SHP77 (cell line): Measurements from ENCODE around the gene WFDC1.

Experiments used
- DNase-seq, 2 experiments: peaks; one replicate each; lab custom pipeline; 2025; lab: John Stamatoyannopoulos, UW

The WFDC1 gene

DNA sequence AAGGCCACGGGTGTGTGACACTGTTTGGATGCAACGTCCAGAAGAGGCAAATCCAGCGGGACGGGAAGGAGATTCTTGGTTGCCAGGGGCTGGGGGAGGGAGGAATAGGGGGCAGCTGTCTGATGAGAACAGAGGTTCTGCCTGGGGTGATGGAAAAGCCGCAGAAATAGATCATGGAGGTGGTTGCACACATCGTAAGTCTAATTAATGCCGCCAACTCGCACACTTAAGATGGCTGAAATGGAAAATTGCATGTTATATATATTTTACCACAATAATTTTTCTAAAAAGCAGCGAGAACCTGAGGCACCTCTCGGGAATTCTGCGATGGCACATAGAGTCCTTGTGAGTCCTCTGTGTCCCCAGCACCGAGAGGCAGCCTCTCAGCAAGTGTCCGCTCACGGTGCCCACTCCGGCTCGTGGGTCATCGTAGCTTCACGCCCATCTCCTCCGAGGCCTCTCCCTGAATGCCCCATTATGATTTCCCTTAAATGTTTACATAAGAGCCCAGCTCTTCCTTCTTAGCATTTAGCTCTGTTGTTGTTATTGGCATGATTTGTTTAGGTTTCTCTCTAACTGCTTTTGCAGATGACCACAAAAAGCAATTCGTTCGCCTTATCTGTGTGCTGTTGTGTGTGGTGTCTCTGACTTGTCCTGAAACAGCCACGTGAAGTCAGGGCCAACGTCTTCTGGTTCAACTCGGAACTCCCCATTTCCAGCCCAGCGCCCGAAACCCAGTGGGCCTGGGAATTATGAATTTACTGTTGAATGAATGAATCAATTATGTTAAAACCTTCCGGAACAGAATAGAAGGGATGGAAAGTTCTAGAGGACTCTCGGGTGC lies 7.7 kb downstream of the WFDC1 start:
- DNase-seq, result no peak

- DNase-seq, result no peak
Observed at GRCh38 chr16:84303023-84303422, 8.3 kb downstream of the WFDC1 start.

DNA sequence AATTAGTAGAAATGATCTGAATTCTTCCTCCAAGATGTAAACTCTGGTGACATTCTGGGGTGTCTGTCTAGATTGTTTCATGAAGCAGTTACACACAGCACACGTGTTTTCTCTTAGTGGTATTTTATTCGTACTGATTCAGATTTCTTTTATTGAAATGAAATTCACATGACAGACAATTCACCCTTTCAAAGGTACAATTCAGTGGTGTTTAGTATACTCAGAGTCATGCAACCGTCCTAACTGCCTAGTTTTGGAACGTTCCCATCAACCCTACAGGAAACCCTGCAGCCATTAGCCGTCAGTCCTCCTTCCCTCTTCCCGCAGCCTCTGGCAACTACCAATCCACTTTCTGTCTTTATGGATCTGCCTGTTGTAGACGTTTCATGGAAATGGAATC lies 8.8 kb downstream of the WFDC1 start:
- no peak for DNase-seq

DNA sequence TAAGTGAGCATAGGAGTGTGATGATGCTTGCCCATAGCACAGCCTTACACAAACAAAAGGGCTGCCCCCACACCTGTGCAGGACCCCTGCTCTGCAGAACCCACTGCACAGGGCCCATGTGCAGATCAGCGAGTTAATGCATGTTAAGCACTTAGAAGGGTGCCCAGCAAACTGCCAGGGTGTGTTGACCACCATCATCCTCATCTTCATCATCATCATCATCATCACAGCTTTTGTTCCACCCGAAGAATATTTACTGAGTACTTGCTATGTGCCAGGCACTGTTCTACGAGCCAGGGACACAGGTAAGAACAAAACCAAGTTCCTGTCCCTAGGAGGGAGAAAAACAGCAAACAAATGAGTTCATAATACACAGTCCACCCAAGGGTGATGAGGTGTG lies 11.9 kb downstream of the WFDC1 start:
- no peak for DNase-seq

DNA sequence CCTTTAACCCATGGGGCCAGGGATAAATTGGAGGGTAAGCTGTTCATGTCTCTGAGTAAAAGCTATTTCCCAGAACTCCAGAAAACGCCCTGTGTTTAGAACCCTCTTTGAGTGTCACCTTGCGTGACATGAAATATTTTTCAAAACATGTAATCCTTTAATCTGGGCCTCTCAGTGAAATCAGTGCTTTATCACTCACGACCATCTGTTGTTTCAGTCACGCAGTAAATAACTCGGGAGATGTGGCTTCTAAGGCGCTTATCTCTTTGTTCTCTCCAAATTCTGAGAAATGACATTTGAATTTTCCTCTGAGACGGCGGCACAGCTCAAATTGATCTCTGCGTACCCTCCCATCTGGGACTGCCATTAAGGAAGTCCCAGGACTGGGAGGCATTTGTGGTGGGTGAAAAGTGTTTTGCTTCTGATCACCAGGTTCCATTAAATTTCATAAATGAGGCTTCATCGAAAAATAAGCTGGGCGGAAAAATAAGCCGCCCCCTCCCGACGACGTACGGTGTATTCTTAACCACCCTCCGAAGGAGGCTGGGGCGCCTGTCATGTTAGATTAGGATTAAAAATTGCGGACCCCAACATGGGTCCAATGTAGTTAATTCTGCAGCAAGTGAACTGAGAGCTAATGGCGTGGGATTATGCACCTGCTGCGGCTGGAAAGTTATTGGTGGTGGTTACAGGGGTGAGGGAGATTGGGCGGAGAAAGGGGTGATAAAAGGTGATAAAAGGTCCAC lies 12.7 kb downstream of the WFDC1 start:
- DNase-seq, result no peak

DNA sequence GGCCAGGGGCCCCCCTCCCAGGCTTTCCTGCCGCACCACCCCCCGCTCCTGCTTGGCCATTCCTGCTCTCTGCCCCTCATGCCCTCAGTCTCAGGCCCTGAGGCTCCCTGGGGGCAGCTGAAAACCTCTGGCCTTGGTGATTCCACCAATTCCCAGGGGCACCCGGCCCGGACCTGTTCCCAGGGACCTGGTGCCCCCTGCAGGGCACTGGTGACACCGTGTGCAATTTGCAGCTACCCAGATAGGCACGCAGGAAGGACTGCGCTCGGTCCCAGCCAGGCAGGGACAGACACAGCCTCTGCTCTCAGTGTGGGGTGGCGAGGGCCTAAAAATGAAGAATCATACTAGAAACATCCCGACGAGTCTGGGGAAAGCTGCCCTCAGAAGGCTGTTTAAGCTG lies 13.4 kb downstream of the WFDC1 start:
- peak; percentile 38 to 62 for DNase-seq

DNA sequence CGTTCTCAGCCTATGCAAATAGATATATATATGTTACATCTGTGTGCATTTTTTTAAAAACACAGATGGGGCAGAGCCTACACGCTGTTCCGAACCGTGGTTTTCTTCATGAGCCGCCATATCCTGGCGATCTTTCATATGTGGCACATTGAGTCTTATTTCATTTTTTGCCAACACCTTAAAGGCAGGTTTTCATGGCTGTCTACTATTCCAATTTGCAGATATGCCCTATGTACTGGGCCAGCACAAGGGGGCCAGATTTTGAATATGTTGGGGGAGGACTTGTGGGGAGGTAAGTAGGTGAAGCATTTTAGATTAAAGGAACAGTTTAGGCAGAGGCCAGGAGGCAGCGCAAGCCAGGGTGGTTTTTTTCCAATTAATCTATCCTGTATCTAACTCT lies 16.0 kb downstream of the WFDC1 start:
- no peak for DNase-seq

GRCh38 chr16:84312783-84313382 lies 18.2 kb downstream of the WFDC1 start:
- no peak for DNase-seq

GRCh38 chr16:84313921-84314320 lies 19.2 kb downstream of the WFDC1 start:
- no peak for DNase-seq

DNA sequence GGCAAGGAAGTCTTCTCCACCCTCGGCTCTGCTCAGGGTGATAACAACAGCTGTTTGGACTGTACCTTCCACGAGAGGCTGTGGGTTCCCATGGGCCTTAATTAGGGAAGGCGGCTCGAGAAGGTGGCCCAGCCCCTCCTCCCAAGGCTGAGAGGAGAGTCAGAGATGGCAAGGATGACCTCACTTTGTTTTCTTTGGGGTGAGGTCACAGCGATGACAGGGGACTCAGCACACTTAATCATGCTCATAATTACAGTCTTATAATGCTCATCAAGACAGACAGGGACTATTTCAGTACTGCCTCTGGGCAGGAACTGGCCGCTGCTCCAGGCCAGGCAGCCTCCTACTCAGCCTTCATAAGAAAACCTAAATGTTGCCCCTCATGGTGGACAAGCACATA lies 19.7 kb downstream of the WFDC1 start:
- DNase-seq, result no peak

GRCh38 chr16:84314814-84315213 lies 20.1 kb downstream of the WFDC1 start:
- no peak for DNase-seq

DNA sequence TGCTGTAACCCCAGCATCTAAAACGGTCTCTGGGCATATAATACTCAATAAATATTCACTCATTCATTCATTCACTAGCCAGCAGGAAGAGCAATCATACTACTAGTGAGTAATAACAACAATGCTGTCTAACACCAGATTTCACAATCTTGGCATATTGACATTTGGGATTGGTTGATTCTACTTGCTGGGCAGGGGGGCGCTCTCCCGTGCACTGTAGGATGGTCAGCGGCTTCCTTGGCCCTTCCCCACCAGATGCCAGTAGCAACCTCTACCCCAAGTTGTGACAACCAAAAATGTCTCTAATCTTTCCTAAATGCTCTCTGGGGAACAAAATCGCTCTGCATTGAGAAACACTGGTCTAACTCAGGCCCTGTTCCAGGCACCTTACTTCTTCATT lies 20.7 kb downstream of the WFDC1 start:
- DNase-seq, result no peak

DNA sequence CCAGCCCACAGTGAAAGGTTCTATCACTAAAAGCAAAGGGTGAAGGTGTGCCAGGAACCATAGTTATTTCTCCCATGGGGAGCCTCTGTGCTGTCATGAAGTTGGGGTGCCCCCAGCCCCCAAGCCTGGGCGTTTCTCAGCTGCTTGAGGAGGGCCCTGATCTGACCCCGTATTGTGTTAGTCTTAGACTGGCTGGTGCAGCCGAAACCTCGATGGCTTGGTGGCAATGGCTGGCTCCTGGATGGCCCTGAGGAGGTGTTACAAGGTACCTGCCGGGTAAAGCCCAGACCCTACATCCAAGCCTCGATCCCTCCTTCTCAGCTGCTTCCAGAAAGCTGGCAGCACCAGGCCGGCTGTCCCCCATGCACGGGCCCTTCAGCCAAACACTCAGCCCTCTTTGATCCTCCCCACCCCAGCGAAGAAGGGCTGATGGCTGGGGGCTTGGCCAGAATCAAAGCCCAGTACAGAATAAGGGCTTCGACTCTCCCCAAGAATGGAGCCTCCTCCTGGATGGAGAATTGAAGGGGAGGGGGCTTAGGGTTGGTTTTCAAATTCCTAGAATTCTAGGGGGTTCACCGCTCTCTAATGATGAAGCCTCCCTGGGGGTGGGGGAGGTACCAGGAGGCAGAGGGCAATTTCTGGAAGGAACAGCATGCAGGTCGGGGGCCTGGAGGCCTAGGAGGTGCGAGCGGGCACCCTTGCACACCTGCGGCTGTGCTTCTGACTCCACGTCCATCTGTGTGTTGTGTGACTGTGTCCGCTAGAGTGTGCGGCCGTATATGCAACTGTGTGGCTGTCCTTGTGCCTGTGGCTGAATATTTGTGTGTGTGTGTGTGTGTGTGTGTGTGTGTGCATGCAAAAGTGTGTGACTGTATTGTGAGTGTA lies 23.7 kb downstream of the WFDC1 start:
- DNase-seq, result no peak

DNA sequence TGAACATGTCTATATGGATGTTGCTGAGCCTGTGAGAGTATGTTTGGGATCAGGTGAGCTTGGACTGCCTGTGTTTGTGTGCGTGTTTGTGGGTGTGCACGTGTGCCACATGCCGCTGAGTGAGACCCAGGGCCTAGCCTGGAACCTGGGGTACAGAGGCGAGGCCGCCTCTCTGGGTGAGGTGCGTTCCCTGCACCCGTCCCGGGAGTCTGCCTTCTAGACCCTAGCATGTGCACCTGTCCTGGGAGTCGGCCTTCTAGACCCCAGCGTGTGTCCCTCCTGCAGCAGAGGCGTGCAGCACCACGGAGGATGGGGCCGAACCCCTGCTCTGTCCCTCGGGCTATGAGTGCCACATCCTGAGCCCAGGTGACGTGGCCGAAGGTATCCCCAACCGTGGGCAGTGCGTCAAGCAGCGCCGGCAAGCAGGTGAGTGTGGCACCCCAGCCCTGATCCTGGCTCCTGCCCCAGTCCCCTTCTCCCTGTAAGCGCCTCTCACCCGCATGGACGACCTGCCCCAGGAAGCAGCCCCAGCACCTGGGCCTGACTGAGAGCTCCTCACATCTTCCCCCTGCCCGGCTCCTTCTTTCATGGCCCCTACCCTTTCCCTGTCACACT lies 24.6 kb downstream of the WFDC1 start:
- no peak for DNase-seq

GRCh38 chr16:84320511-84320910 lies 25.8 kb downstream of the WFDC1 start:
- no peak for DNase-seq

- DNase-seq, result no peak
Observed at GRCh38 chr16:84321932-84322331, 27.3 kb downstream of the WFDC1 start.

DNA sequence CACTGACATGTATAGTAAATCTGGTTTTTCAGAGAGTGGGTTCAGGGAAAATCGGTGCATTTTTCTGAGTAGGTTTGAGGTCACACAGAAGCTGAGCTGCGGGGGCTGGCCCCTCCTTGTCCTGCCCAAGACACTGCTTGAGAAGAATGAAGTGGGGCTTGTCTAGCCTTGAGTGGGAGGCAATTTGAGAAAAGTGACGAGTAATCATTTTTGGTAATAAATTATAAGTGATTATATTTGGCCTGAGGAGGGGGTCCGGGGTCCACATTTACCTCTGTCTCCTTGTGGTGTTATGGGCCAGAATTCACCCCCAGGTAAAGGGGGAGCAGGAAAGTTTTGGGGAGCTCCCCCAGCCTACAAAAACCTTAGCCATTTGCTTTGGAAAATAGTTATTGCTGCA lies 28.1 kb downstream of the WFDC1 start:
- DNase-seq, result no peak

- DNase-seq, result no peak
Observed at GRCh38 chr16:84323606-84324005, 28.9 kb downstream of the WFDC1 start.

GRCh38 chr16:84324434-84325262 lies 30.0 kb downstream of the WFDC1 start:
- no peak for DNase-seq

DNA sequence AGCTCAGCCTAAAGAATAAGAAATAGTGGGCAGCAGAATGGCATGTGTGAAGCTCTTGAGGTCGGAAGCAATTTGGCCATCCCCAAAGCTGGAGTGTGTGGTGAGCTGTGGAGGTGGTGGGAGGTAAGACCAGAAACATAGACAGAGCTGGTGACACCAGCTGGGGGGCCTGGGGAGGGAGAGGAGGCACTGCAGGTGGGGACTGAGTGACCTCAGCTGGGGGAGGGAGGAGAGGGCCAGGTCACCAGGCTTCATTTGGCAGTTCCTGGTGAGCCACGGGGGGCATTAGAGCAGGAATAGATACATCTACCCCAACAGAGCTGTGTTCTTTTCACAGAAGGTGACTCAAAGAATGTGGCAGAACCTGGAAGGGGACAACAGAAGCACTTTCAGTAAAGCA lies 31.9 kb downstream of the WFDC1 start:
- no peak for DNase-seq
